ENCODE results near the gene CDH5.

Gene CDH5

DNA sequence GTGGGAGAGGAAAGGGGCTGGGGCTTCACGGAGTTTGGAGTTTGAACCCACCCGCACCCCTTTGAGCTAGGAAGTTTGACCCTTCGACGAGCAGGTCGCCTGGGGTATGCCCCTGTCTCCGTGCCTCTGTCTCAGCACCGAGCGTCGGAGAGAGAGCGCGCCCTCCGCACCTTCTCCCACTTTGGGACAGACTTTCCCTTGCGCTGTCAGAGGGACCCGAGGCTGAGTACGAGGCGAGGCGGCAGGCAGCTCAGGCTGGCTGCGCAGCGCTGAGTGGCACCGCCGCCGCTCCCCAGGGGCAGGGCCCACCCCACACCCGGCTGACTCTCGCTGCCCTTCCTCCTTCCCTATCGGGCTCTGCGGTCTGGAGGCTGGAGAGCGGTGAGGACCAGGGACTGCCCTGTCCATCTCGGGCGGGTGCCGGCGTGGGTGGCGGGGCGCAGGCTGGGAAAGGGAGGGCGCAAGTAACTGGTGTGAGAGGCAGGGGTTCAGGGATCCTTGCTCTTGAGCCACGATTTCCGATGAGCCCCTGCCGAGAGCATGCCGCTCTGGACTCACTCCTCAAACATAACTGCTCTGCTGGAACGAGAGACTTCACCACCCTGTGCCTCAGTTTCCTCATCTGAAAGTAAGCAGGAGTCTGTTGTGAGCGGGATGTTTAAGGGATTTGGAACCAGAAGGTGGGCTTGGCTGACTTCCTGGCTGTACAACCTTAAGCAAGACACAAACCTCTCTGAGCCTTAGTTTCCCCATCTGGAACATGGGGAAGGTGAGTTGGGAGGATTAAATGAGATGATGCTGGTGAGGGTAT lies 61.6 kb downstream of the CDH5 start:
- TF ChIP-seq TEAD4 (IDR thresholded peaks at IDR 0.05) = no peak
- no peak for TF ChIP-seq YY1 (IDR thresholded peaks at IDR 0.05; ENCODE audit: low read depth)
- TF ChIP-seq FOXM1 (IDR thresholded peaks at IDR 0.05; ENCODE audit: borderline replicate concordance, low read depth) = no peak
- TF ChIP-seq, protein P1, sequence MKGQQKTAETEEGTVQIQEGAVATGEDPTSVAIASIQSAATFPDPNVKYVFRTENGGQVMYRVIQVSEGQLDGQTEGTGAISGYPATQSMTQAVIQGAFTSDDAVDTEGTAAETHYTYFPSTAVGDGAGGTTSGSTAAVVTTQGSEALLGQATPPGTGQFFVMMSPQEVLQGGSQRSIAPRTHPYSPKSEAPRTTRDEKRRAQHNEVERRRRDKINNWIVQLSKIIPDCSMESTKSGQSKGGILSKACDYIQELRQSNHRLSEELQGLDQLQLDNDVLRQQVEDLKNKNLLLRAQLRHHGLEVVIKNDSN (IDR thresholded peaks at IDR 0.05) = no peak
- TF ChIP-seq, protein P2, sequence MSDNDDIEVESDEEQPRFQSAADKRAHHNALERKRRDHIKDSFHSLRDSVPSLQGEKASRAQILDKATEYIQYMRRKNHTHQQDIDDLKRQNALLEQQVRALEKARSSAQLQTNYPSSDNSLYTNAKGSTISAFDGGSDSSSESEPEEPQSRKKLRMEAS (IDR thresholded peaks at IDR 0.05) = no peak
- no peak for TF ChIP-seq NFIC (IDR thresholded peaks at IDR 0.05)
- no peak for TF ChIP-seq TCF12 (IDR thresholded peaks at IDR 0.05; ENCODE audit: low read depth)

DNA sequence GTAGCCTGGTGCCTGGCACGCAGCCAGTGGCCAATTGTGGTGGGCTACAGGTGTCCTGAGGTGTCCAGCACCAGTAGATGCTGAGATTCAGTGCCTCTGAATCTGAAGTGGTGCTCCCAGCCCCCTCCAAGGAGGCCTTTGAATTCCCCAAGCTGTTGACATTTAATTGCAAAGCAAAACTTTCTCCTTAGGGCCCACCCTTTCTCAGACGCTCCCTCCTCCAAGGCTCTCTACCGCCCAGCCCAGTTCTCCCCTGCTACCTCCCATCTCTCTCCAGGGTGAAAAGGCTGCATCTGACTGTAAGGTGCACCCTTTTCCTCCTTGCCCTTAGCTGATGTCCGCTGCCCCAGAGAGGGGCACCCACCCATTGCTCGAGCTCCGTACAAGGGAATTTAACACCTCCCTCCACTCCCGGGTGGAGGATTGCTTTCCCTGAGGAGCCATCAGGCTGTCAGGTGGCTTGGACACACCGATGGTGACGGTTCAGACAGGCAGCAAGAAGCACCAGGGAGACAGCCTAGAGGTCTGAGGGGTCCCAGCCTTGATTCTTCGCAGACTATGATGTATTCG lies 62.3 kb downstream of the CDH5 start:
- TF ChIP-seq NFIC (IDR thresholded peaks at IDR 0.05) (0 out of 2 replicates have a peak, but pooled peaks have one; percentile 8), EP300 (IDR thresholded peaks at IDR 0.05; ENCODE audit: borderline replicate concordance) (no peak)

- TF ChIP-seq CREB1 (IDR thresholded peaks at IDR 0.05; ENCODE audit: low read depth) (no peak), ZBTB7A (IDR thresholded peaks at IDR 0.05; ENCODE audit: low read depth) (no peak), FOXM1 (IDR thresholded peaks at IDR 0.05; ENCODE audit: borderline replicate concordance, low read depth) (no peak), CEBPB (IDR thresholded peaks at IDR 0.05) (no peak), NFIC (IDR thresholded peaks at IDR 0.05) (no peak), TCF12 (IDR thresholded peaks at IDR 0.05; ENCODE audit: low read depth) (no peak)
Observed at GRCh38 chr16:66429290-66429962, 62.9 kb downstream of the CDH5 start.

DNA sequence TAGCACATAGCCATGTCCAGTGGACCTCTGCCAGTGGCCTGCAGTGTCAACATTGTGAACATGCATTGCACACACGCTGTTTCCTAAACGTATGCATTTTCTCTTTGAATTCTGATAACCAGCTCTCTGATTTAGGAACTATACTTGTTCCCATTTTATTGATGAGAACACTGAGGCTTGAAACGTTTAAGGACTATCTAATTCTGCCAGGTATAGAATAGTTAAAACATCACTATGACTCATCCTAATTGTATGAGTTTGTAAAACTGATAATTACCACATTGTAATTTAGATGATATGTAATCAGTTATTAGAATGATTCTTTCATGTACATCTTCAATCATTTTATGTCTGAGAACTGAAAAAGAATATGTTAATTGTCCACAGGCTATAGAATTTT lies 63.7 kb downstream of the CDH5 start:
- TF ChIP-seq, protein P2 (IDR thresholded peaks at IDR 0.05) = no peak
- TF ChIP-seq NFIC (IDR thresholded peaks at IDR 0.05) (no peak), RAD21 (IDR thresholded peaks at IDR 0.05; ENCODE audit: low read depth) (no peak), TCF12 (IDR thresholded peaks at IDR 0.05; ENCODE audit: low read depth) (no peak), ZBTB7A (IDR thresholded peaks at IDR 0.05; ENCODE audit: low read depth) (no peak), CREB1 (IDR thresholded peaks at IDR 0.05; ENCODE audit: low read depth) (no peak), EP300 (IDR thresholded peaks at IDR 0.05; ENCODE audit: borderline replicate concordance) (no peak), EGR1 (IDR thresholded peaks at IDR 0.05) (no peak), FOXM1 (IDR thresholded peaks at IDR 0.05; ENCODE audit: borderline replicate concordance, low read depth) (no peak), TAF1 (IDR thresholded peaks at IDR 0.05; ENCODE audit: low read depth) (no peak)
- TF ChIP-seq, protein P1 (IDR thresholded peaks at IDR 0.05) = no peak
- TF ChIP-seq, protein P3, sequence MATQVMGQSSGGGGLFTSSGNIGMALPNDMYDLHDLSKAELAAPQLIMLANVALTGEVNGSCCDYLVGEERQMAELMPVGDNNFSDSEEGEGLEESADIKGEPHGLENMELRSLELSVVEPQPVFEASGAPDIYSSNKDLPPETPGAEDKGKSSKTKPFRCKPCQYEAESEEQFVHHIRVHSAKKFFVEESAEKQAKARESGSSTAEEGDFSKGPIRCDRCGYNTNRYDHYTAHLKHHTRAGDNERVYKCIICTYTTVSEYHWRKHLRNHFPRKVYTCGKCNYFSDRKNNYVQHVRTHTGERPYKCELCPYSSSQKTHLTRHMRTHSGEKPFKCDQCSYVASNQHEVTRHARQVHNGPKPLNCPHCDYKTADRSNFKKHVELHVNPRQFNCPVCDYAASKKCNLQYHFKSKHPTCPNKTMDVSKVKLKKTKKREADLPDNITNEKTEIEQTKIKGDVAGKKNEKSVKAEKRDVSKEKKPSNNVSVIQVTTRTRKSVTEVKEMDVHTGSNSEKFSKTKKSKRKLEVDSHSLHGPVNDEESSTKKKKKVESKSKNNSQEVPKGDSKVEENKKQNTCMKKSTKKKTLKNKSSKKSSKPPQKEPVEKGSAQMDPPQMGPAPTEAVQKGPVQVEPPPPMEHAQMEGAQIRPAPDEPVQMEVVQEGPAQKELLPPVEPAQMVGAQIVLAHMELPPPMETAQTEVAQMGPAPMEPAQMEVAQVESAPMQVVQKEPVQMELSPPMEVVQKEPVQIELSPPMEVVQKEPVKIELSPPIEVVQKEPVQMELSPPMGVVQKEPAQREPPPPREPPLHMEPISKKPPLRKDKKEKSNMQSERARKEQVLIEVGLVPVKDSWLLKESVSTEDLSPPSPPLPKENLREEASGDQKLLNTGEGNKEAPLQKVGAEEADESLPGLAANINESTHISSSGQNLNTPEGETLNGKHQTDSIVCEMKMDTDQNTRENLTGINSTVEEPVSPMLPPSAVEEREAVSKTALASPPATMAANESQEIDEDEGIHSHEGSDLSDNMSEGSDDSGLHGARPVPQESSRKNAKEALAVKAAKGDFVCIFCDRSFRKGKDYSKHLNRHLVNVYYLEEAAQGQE (IDR thresholded peaks at IDR 0.05; ENCODE audit: low read depth) = no peak

DNA sequence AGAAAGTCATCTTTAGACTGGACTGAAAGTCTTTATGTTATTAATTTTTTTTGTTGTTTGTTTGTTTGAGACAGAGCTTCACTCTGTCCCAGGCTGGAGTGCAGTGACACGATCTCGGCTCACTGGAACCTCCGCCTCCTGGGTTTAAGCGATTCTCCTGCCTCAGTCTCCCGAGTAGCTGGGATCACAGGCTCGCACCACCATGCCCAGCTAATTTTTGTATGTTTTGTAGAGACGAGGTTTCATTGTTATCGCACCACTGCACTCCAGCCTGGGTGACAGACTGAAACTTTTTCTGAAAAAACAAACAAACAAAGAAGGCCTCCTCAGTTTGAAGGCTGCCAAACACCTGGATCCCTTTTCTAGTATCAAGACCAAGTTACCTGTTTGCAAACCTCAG lies 65.3 kb downstream of the CDH5 start:
- TF ChIP-seq, protein P2 (IDR thresholded peaks at IDR 0.05) = no peak
- TF ChIP-seq, protein P3 (IDR thresholded peaks at IDR 0.05; ENCODE audit: low read depth) = no peak
- TF ChIP-seq TEAD4 (IDR thresholded peaks at IDR 0.05) (no peak), TAF1 (IDR thresholded peaks at IDR 0.05; ENCODE audit: low read depth) (no peak), EGR1 (IDR thresholded peaks at IDR 0.05) (no peak), RAD21 (IDR thresholded peaks at IDR 0.05; ENCODE audit: low read depth) (no peak), FOXM1 (IDR thresholded peaks at IDR 0.05; ENCODE audit: borderline replicate concordance, low read depth) (no peak), NFIC (IDR thresholded peaks at IDR 0.05) (no peak), YY1 (IDR thresholded peaks at IDR 0.05; ENCODE audit: low read depth) (no peak), CREB1 (IDR thresholded peaks at IDR 0.05; ENCODE audit: low read depth) (no peak), EP300 (IDR thresholded peaks at IDR 0.05; ENCODE audit: borderline replicate concordance) (no peak), ZBTB7A (IDR thresholded peaks at IDR 0.05; ENCODE audit: low read depth) (no peak), CEBPB (IDR thresholded peaks at IDR 0.05) (no peak)
- TF ChIP-seq, protein P1 (IDR thresholded peaks at IDR 0.05) = no peak
